ENCODE data around the gene LRIG1.

The LRIG1 gene

DNA sequence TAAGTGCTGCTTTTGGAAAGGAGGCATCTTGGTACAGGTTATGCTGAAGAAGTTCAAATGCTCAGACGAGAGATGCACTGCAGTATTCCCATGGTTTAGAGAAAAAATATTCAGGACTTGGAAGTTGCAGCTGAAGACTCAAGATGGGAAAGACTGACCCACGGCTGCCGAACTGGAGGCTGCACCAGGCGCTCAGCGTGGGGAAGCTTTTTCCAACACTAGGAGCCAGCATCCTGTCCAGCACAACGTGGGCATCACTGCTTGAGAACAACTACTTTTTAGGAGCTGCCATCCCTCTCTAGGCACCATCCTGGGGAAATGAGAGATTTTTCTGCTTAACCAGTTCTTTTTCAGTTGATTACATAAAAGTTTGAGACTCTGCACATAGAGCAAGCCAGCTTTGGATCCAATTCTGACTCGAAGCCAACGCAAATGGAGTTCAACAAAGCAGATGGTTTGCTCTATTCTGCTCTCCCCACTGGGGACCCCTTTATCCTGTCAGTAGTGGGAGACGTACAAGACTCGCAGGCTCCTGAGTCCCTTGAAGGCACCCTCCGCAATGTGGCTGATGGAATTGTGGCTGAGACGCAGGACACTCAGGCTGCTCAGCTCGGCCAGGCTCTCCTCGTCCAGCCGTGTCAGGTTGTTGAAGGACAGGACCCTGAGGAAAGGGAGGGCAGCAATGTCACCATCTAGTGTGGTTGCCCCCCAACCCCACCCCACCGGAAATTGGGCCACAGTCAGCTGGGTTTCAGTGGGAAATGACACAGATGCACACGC, 93.8 kb downstream of the LRIG1 start:
- H3K27ac ChIP-seq (ENCODE audit: low read length), result no peak overlapping the region
- H3K27me3 ChIP-seq (ENCODE audit: low read depth, low read length), result no peaks in the 10 kb centered on the region
- H3K9me3 ChIP-seq (ENCODE audit: insufficient read depth, low read length), result no peaks in the 10 kb centered on the region
- no peak overlapping the region for H2AFZ ChIP-seq (ENCODE audit: low read depth, low read length)
- H3K79me2 ChIP-seq (ENCODE audit: low read length), result no peaks in the 10 kb centered on the region
- H3K9ac ChIP-seq (ENCODE audit: low read length), result no peak overlapping the region
- H3K36me3 ChIP-seq (replicated peaks; ENCODE audit: low read depth, low read length), result peaks cover 42% of the 10 kb centered on the region
- no peak for TF ChIP-seq EZH2phosphoT487 (IDR thresholded peaks at IDR 0.05; ENCODE audit: low read depth)
- no peak overlapping the region for H3K4me3 ChIP-seq (ENCODE audit: low read length)
- H3K4me2 ChIP-seq (ENCODE audit: low read length), result no peak overlapping the region
- H3K4me1 ChIP-seq (ENCODE audit: low read length), result peaks cover 10% of the 10 kb centered on the region
- H4K20me1 ChIP-seq (ENCODE audit: insufficient read depth, low read length), result 0 out of 2 replicates have a peak, but pooled peaks cover 3% of the 10 kb centered on the region

DNA sequence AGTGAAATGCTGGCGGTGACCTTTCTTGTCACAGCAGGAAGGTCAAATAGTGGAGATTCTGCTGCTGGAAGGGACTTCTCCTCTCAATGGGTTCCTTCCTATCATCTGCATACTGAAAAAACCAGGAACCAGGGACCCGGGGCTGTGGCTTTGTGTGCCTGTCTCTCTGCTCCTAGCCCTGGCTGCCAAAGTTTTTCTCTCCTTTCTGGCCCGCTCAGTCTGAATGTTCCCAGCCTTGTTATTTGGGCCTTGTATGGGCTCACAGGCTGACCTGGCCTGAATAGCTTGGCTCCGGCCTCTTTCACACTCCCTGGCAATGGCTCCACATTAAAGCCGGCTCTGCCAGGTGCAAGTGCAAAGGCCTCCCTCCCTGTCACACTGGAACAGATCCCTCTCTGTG, 94.7 kb downstream of the LRIG1 start:
- Histone ChIP-seq H4K20me1 (ENCODE audit: insufficient read depth, low read length) (0 out of 2 replicates have a peak, but pooled peaks cover 3% of the 10 kb centered on the region), H2AFZ (ENCODE audit: low read depth, low read length) (no peak overlapping the region), H3K9me3 (ENCODE audit: insufficient read depth, low read length) (no peaks in the 10 kb centered on the region), H3K4me1 (ENCODE audit: low read length) (peaks cover 10% of the 10 kb centered on the region), H3K27ac (ENCODE audit: low read length) (no peak overlapping the region), H3K4me3 (ENCODE audit: low read length) (no peak overlapping the region), H3K27me3 (ENCODE audit: low read depth, low read length) (no peaks in the 10 kb centered on the region), H3K4me2 (ENCODE audit: low read length) (no peak overlapping the region), H3K79me2 (ENCODE audit: low read length) (no peaks in the 10 kb centered on the region), H3K9ac (ENCODE audit: low read length) (no peak overlapping the region), H3K36me3 (replicated peaks; ENCODE audit: low read depth, low read length) (peaks cover 37% of the 10 kb centered on the region)
- TF ChIP-seq, protein P1, sequence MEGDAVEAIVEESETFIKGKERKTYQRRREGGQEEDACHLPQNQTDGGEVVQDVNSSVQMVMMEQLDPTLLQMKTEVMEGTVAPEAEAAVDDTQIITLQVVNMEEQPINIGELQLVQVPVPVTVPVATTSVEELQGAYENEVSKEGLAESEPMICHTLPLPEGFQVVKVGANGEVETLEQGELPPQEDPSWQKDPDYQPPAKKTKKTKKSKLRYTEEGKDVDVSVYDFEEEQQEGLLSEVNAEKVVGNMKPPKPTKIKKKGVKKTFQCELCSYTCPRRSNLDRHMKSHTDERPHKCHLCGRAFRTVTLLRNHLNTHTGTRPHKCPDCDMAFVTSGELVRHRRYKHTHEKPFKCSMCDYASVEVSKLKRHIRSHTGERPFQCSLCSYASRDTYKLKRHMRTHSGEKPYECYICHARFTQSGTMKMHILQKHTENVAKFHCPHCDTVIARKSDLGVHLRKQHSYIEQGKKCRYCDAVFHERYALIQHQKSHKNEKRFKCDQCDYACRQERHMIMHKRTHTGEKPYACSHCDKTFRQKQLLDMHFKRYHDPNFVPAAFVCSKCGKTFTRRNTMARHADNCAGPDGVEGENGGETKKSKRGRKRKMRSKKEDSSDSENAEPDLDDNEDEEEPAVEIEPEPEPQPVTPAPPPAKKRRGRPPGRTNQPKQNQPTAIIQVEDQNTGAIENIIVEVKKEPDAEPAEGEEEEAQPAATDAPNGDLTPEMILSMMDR (IDR thresholded peaks at IDR 0.05; ENCODE audit: low read depth, low read length), result no peak
- no peak for TF ChIP-seq EZH2phosphoT487 (IDR thresholded peaks at IDR 0.05; ENCODE audit: low read depth)

DNA sequence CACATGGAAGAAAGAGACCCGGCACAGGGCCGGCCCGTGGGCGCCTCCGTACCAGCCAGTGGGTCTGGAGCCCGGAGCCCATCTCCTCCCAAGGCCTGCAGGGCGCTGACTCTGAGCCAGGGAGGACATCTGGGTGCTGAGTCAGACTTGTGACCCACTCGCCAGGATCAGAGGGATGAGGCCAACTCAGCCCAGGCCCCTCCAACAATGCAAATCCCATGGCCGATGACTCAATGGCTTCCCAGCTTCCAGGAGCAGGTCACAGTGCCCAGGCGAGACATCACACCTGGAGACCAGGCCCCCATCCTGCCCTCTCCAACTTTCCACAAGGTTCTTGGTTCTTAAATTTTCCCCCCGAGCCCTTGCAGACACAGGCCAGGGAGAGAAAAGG, 95.1 kb downstream of the LRIG1 start:
- H3K9ac ChIP-seq (ENCODE audit: low read length), result no peak overlapping the region
- peaks cover 33% of the 10 kb centered on the region for H3K36me3 ChIP-seq (replicated peaks; ENCODE audit: low read depth, low read length)
- no peak overlapping the region for H3K27ac ChIP-seq (ENCODE audit: low read length)
- H3K4me1 ChIP-seq (ENCODE audit: low read length), result peaks cover 10% of the 10 kb centered on the region
- no peak overlapping the region for H3K4me3 ChIP-seq (ENCODE audit: low read length)
- TF ChIP-seq EZH2phosphoT487 (IDR thresholded peaks at IDR 0.05; ENCODE audit: low read depth), result no peak
- TF ChIP-seq, protein P1 (IDR thresholded peaks at IDR 0.05; ENCODE audit: low read depth, low read length), result no peak
- H3K4me2 ChIP-seq (ENCODE audit: low read length), result no peak overlapping the region
- H2AFZ ChIP-seq (ENCODE audit: low read depth, low read length), result no peak overlapping the region
- no peaks in the 10 kb centered on the region for H3K27me3 ChIP-seq (ENCODE audit: low read depth, low read length)
- H3K79me2 ChIP-seq (ENCODE audit: low read length), result no peaks in the 10 kb centered on the region
- 0 out of 2 replicates have a peak, but pooled peaks cover 3% of the 10 kb centered on the region for H4K20me1 ChIP-seq (ENCODE audit: insufficient read depth, low read length)
- no peaks in the 10 kb centered on the region for H3K9me3 ChIP-seq (ENCODE audit: insufficient read depth, low read length)

DNA sequence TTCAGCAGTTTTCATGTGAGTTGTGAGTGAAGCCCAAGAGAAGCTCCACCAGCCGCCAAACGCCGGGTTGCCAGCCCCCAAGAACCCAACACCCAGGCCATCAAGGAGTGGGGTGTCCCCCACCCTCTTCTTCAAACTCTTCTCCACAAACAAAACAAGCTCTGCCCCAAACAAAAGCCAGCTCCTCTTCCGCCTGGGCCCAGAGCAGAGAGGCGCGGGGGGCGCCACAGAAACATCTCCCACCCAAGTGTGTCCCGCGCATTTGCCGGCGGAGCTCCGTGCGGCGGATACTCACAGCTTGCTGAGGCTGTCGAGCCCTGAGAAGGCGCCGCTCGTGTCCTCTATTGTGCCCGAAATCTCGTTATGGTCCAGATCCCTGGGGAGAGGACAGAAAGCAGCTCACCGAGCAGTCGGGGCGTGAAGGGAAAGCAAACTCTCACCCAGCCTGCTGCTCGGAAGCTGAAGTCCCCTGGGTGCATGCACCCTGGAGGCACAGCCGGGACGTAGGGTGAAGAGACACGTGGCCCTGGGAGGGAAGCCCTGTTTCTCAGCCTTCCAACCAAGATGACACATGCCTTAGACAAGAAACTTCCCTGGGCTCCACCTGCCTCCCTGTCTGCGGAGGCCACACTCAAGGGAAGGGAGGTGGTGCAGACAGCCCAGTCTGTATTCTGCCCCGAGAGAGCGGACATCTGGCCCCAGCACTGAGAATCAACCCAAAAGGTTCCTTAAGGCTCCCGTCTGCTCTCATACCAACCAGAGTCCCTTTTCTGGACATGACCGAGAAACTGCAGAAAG, 95.7 kb downstream of the LRIG1 start:
- peaks cover 29% of the 10 kb centered on the region for H3K36me3 ChIP-seq (replicated peaks; ENCODE audit: low read depth, low read length)
- no peaks in the 10 kb centered on the region for H3K27me3 ChIP-seq (ENCODE audit: low read depth, low read length)
- no peaks in the 10 kb centered on the region for H3K9me3 ChIP-seq (ENCODE audit: insufficient read depth, low read length)
- 0 out of 2 replicates have a peak, but pooled peaks cover 3% of the 10 kb centered on the region for H4K20me1 ChIP-seq (ENCODE audit: insufficient read depth, low read length)
- H3K4me2 ChIP-seq (ENCODE audit: low read length), result no peak overlapping the region
- H3K9ac ChIP-seq (ENCODE audit: low read length), result no peak overlapping the region
- no peak overlapping the region for H3K4me3 ChIP-seq (ENCODE audit: low read length)
- H3K27ac ChIP-seq (ENCODE audit: low read length), result no peak overlapping the region
- TF ChIP-seq EZH2phosphoT487 (IDR thresholded peaks at IDR 0.05; ENCODE audit: low read depth), result no peak
- TF ChIP-seq, protein P1 (IDR thresholded peaks at IDR 0.05; ENCODE audit: low read depth, low read length), result no peak
- H2AFZ ChIP-seq (ENCODE audit: low read depth, low read length), result no peak overlapping the region
- peaks cover 10% of the 10 kb centered on the region for H3K4me1 ChIP-seq (ENCODE audit: low read length)
- no peaks in the 10 kb centered on the region for H3K79me2 ChIP-seq (ENCODE audit: low read length)

Data from OCI-LY3 (cell line).